CD4-positive, CD25-positive, alpha-beta regulatory T cell (primary cell): ENCODE data around the gene TTC28. TPM values are rescaled to one million over a fixed set of nuclear protein-coding genes. Genes with fewer than 3 reads are reported as not detected.

Source experiments
- ATAC-seq, 2 donors: fragments of 150-1000 bp; cut with Tn5 transposase; one replicate each; pipeline ENCODE4 v1.10.0; 2021; ENCODE audit warnings: low read depth in 2 of 2, moderate number of reproducible peaks in 2 of 2, moderate library complexity in 1 of 2
- DNase-seq, 3 donors: peaks; one replicate each; pipeline versions ENCODE4 v3.0.0 to v3.0.0-alpha.2; 2012 to 2022; ENCODE audit warnings: mixed read lengths in 1 of 3
- H3K27ac ChIP-seq: one replicate; pipeline ENCODE4 v1.7.0; 2013; ENCODE audit warnings: mild to moderate bottlenecking, low read length; ENCODE audit not compliant: insufficient read depth, poor library complexity, severe bottlenecking
- H3K27me3 ChIP-seq: one replicate; pipeline ENCODE4 v1.7.0; 2013; ENCODE audit warnings: low read length; ENCODE audit not compliant: control insufficient read depth, insufficient read depth
- H3K36me3 ChIP-seq: one replicate; pipeline ENCODE4 v1.7.0; 2013; ENCODE audit warnings: mild to moderate bottlenecking, low read length, moderate library complexity; ENCODE audit not compliant: control insufficient read depth, insufficient read depth
- H3K4me1 ChIP-seq: 2 replicates; pipeline ENCODE4 v1.7.0; 2013; ENCODE audit warnings: mild to moderate bottlenecking, low read length; ENCODE audit not compliant: insufficient read depth, control insufficient read depth, poor library complexity, severe bottlenecking
- H3K4me3 ChIP-seq: one replicate; pipeline ENCODE4 v1.7.0; 2013; ENCODE audit warnings: low read depth, mild to moderate bottlenecking, low read length, moderate library complexity
- H3K9me3 ChIP-seq, 2 experiments: 1 replicate in 1 of 2; 2 replicates in 1 of 2; pipeline ENCODE4 v1.7.0; 2013; ENCODE audit warnings: low read length in 2 of 2, mild to moderate bottlenecking in 1 of 2, moderate library complexity in 1 of 2; ENCODE audit not compliant: control insufficient read depth in 2 of 2
- H3K27ac Mint-ChIP-seq, 3 donors: one replicate each; pipeline ENCODE4 v1.8.0; 2020 to 2022; ENCODE audit warnings: mild to moderate bottlenecking in 3 of 3, mixed read lengths in 3 of 3, moderate library complexity in 2 of 3
- H3K27me3 Mint-ChIP-seq: one replicate; pipeline ENCODE4 v1.8.0; 2022; ENCODE audit warnings: mild to moderate bottlenecking, mixed read lengths
- H3K36me3 Mint-ChIP-seq: one replicate; pipeline ENCODE4 v1.8.0; 2020; ENCODE audit warnings: mixed read lengths
- H3K4me1 Mint-ChIP-seq, 4 donors: one replicate each; pipeline ENCODE4 v1.8.0; 2020 to 2022; ENCODE audit warnings: mixed read lengths in 4 of 4, mild to moderate bottlenecking in 1 of 4
- H3K4me3 Mint-ChIP-seq, 4 donors: one replicate each; pipeline ENCODE4 v1.8.0; 2020 to 2022; ENCODE audit warnings: mild to moderate bottlenecking in 4 of 4, mixed read lengths in 4 of 4, moderate library complexity in 3 of 4
- H3K9me3 Mint-ChIP-seq, 7 donors: one replicate each; pipeline ENCODE4 v1.8.0; 2020 to 2022; ENCODE audit warnings: mixed read lengths in 7 of 7, mild to moderate bottlenecking in 3 of 7, moderate library complexity in 2 of 7
- polyA plus RNA-seq, 4 donors: library from polyadenylated mRNA; unstranded; fragments of 300-500 nt; fragmentation: Illumina TruSeq; gene quantifications; one replicate each; pipeline ENCODE4 v1.2.3, GENCODE V29; 2021
- total RNA-seq: library from RNA; stranded (reverse); gene quantifications from one replicate; pipeline ENCODE4 v1.2.3, GENCODE V29; 2022

The TTC28 gene
- total and polyA plus RNA-seq, 5 donors from 2014 or later: 0.02 to 2.7 (median 0.28) TPM; not detected in 1

DNA sequence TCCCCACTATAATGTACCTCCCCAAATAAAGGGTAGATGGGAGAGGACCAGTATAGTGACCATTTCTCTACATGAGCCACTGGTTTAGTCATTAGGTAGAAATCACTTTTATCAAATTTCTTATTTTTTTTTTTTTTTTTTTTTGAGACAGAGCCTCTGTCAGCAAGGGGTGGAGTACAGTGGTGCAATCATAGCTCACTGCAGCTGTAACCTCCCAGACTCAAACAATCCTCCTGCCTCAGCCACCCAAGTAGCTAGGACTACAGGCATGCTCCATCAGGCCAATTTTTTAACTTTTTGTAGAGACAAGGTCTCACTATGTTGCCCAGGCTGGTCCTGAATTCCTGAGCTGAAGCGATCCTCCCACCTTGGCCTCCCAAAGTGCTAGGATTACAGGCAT, 322.4 kb downstream of the TTC28 start:
- Histone ChIP-seq H3K9me3 (no peaks in the 10 kb centered on the region), H3K36me3 (no peaks in the 10 kb centered on the region), H3K4me1 (no peaks in the 10 kb centered on the region), H3K4me3 (no peak overlapping the region), H3K27me3 (peaks cover 3% of the 10 kb centered on the region), H3K27ac (no peak overlapping the region)
- no peak overlapping the region for H3K4me3 Mint-ChIP-seq
- DNase-seq: no peak
- peaks cover under 1% of the 10 kb centered on the region for H3K36me3 Mint-ChIP-seq
- no peaks in the 10 kb centered on the region for H3K27me3 Mint-ChIP-seq
- no peak for ATAC-seq
- H3K4me1 Mint-ChIP-seq: no peaks in the 10 kb centered on the region
- peaks cover 0 to 5% (median under 1%) of the 10 kb centered on the region in 7 donors for H3K9me3 Mint-ChIP-seq
- H3K27ac Mint-ChIP-seq: no peak overlapping the region

DNA sequence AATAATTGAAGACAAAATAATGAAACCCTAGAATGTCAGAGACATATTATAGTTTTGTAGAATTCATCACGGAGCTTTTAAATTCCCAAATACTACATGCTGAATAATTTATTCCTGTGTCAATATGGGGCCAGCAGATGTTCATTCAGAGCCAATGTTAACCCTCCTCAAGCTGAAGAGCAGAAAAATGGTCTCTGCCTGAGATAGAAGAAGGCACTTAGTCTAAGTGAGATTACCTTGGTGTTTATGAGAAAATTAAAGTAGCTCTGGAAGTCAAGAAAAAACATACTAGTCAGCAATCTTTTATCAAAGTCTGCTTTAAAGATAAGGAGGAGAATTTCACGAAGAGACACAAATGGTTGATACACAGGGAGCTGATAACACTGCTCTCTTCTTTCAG, 328.2 kb downstream of the TTC28 start:
- H3K4me3 ChIP-seq: no peak overlapping the region
- Mint-ChIP-seq H3K4me3 (no peak overlapping the region), H3K27ac (no peak overlapping the region), H3K36me3 (no peaks in the 10 kb centered on the region), H3K27me3 (peaks cover 12% of the 10 kb centered on the region), H3K4me1 (no peaks in the 10 kb centered on the region), H3K9me3 (peaks cover 0 to 2% (median 0%) of the 10 kb centered on the region in 7 donors)
- H3K36me3 ChIP-seq: no peaks in the 10 kb centered on the region
- ATAC-seq (no peak), DNase-seq (no peak)
- H3K9me3 ChIP-seq: no peaks in the 10 kb centered on the region
- no peaks in the 10 kb centered on the region for H3K4me1 ChIP-seq
- H3K27me3 ChIP-seq: peaks cover 3% of the 10 kb centered on the region
- H3K27ac ChIP-seq: no peak overlapping the region

DNA sequence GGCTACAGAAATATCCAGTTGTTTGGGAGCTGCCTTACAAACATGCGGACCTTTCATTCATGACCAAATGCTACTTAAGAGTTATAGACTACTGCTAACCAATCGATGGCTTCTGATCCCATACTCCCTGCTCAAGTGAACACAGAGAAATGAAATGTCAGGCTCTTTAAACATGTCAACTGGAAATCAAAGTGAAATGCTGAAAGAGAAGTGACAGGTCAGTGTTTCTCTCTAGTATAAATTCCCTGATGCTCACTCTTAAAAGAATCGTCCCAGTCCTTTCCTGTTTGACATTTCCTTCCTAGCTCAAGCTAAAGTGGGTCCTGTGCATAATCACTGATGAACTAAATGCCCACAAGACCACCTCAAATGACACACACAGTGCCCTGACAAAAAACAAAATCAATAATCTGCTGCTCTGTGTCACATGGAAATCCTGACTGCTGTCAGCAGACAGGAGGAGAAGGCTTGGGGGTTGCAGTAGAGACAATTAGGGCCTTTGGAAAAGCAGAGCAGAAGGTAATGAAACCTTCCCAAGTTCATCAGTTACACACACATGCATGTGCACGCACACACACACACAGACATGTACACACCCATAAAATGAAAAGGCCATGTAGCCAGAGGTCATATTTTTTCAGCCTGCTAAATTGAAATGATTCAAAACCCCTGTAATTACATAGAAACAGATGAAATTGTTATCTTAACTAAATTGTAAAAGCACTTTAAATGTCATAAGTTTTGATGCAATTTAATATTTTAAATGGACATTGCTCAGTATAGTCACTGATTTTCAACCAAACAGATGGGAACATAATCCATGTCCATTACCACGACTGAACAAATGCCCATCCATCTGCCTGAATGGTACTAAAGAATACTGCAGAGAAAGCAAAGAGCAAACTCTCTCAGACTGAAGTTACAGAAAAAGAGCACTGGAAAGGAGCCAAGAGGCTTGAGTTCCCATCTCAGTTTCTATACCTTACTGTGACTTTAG, 330.7 kb downstream of the TTC28 start:
- Mint-ChIP-seq H3K36me3 (no peaks in the 10 kb centered on the region), H3K4me3 (no peak overlapping the region), H3K27me3 (peaks cover 20% of the 10 kb centered on the region), H3K27ac (no peak overlapping the region), H3K9me3 (no peaks in the 10 kb centered on the region), H3K4me1 (no peaks in the 10 kb centered on the region)
- Histone ChIP-seq H3K27me3 (peaks cover 6% of the 10 kb centered on the region), H3K9me3 (no peaks in the 10 kb centered on the region), H3K36me3 (no peaks in the 10 kb centered on the region), H3K27ac (no peak overlapping the region), H3K4me1 (no peaks in the 10 kb centered on the region), H3K4me3 (no peak overlapping the region)
- ATAC-seq (no peak), DNase-seq (no peak)

DNA sequence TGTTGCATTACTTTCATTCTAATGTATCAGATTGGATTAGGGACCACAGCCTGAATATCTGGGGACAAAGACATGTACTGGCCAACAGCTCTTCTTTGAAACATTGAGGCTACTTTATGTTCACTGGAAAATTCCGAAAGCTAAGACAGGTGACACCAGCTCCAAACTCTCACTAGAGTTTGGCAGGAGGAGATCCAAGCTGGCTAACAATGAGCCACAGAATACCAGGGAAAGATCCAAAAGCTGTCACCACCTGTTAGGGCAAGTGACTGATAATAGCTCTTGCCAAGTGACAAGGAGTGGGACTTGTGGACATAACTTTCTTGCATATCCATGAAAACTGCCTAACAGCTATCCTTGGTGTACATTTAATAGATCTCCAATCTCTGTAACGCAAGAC, 333.3 kb downstream of the TTC28 start:
- Mint-ChIP-seq H3K27ac (no peak overlapping the region), H3K9me3 (no peaks in the 10 kb centered on the region), H3K4me1 (no peaks in the 10 kb centered on the region), H3K27me3 (peaks cover 20% of the 10 kb centered on the region), H3K4me3 (no peak overlapping the region), H3K36me3 (no peaks in the 10 kb centered on the region)
- H3K27ac ChIP-seq: no peak overlapping the region
- DNase-seq (no peak), ATAC-seq (no peak)
- H3K36me3 ChIP-seq: no peaks in the 10 kb centered on the region
- H3K4me3 ChIP-seq: no peak overlapping the region
- H3K27me3 ChIP-seq: peaks cover 6% of the 10 kb centered on the region
- no peaks in the 10 kb centered on the region for H3K4me1 ChIP-seq
- H3K9me3 ChIP-seq: no peaks in the 10 kb centered on the region

DNA sequence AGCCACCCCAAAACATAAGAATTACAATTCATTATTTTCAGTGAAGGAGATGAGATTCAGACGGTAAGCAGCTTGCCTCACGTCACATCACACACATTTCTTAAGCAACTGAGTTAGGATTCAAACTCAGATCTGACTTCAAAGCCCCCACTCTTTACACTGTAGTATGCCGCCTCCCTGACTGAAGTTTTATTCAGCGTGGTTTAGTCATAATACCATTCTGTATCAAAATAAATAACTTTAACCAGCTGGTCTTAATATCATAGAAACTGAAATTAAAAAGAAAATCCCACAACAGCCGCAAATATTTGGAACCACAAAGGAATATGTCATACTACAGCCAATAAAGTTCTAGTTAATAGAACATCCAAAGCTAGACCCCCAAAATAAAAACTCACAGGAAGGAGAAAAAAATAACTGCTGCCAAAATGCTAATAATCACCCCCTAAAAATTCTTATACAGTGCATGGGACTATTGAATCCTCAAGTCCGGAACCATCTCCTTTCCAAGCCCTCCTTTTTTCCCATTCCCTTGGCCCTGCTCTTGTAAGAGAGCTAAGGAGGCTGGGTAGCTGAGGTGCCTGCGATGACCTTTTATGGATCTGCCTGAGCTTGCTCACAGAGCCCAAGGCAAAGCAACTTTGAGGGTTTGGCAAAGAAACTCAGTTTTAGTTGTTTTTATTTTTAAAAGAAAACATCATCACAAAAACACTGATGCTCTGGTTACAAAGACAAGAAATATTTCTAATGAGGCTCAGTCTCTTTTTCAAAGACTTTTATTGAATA, 334.5 kb downstream of the TTC28 start:
- ATAC-seq (no peak), DNase-seq (no peak)
- Mint-ChIP-seq H3K27ac (peak overlapping the region in 1 of 3 donors; percentile 35), H3K27me3 (peaks cover 14% of the 10 kb centered on the region), H3K36me3 (no peaks in the 10 kb centered on the region), H3K4me1 (no peaks in the 10 kb centered on the region), H3K4me3 (no peak overlapping the region), H3K9me3 (no peaks in the 10 kb centered on the region)
- H3K9me3 ChIP-seq: no peaks in the 10 kb centered on the region
- H3K36me3 ChIP-seq: no peaks in the 10 kb centered on the region
- no peak overlapping the region for H3K4me3 ChIP-seq
- H3K4me1 ChIP-seq: no peaks in the 10 kb centered on the region
- peaks cover 6% of the 10 kb centered on the region for H3K27me3 ChIP-seq
- no peak overlapping the region for H3K27ac ChIP-seq

DNA sequence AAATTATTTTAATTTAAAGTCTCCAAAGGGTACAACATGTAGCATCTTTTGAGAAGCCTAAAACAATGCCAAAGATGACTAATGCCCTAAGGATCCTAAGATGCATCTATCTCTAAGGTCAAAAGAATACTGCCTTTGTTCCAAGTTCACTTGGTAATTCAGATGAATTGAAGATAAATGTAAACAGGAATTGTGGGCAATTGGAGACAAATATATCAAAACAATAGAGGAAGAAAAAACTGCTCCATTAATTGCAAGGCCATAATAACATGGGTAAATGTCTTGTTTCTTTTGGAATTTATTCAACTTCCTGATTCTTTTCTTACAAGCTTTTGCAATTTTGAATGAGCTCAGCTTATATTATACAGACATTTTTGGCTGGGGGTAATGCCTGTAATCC, 338.6 kb downstream of the TTC28 start:
- Histone ChIP-seq H3K27ac (no peak overlapping the region), H3K9me3 (no peaks in the 10 kb centered on the region), H3K4me3 (no peak overlapping the region), H3K27me3 (peaks cover 3% of the 10 kb centered on the region), H3K36me3 (no peaks in the 10 kb centered on the region), H3K4me1 (no peaks in the 10 kb centered on the region)
- no peak overlapping the region for H3K27ac Mint-ChIP-seq
- H3K9me3 Mint-ChIP-seq: peaks cover 0 to 4% (median 0%) of the 10 kb centered on the region in 7 donors
- DNase-seq (no peak), ATAC-seq (no peak)
- H3K27me3 Mint-ChIP-seq: peaks cover 13% of the 10 kb centered on the region
- no peak overlapping the region for H3K4me3 Mint-ChIP-seq
- H3K36me3 Mint-ChIP-seq: no peaks in the 10 kb centered on the region
- H3K4me1 Mint-ChIP-seq: no peaks in the 10 kb centered on the region

DNA sequence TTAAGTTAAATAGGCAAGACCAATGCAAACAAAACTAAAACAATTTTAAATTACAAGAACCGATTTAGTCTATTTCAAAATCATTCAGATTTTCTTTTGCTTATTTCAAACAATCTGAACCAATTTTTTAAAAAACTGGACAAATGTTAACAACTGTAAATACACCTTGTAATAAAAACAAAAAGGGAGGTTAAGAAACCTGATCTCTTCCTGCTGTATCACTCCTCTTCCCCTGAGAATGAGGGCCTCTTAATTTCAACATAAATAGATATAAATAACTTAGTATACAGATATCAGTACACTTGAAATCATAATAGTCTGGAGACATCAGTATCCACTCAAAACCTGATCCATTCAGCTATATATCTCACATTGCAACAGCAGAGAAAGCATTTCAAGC, 346.6 kb downstream of the TTC28 start:
- H3K27me3 ChIP-seq: no peaks in the 10 kb centered on the region
- Mint-ChIP-seq H3K27ac (no peak overlapping the region), H3K27me3 (peaks cover 5% of the 10 kb centered on the region), H3K36me3 (no peaks in the 10 kb centered on the region), H3K4me3 (no peak overlapping the region), H3K4me1 (peaks cover 0 to 1% (median 0%) of the 10 kb centered on the region in 4 donors), H3K9me3 (peaks cover 0 to 6% (median 0%) of the 10 kb centered on the region in 7 donors)
- DNase-seq: no peak
- no peaks in the 10 kb centered on the region for H3K9me3 ChIP-seq
- H3K4me1 ChIP-seq: no peaks in the 10 kb centered on the region
- no peak for ATAC-seq
- H3K4me3 ChIP-seq: no peak overlapping the region
- H3K27ac ChIP-seq: no peak overlapping the region
- H3K36me3 ChIP-seq: no peaks in the 10 kb centered on the region
